Stimulated activated CD4-positive, alpha-beta T cell treated with anti-CD3 and anti-CD28 coated beads, Interleukin-12 subunit alpha, Interleukin-12 subunit beta, amount 100 ng/mL, for 4 hours (primary cell): ENCODE measurements around the gene SYCP2L.
"Not testable (repeated sequence)": the region's sequence is repeated elsewhere in the genome, so short reads cannot be mapped to it uniquely, and the experiment has no call there.

Experiments
- DNase-seq: peaks from one replicate; pipeline ENCODE4 v3.0.0-alpha.2; 2020

Gene SYCP2L

DNA sequence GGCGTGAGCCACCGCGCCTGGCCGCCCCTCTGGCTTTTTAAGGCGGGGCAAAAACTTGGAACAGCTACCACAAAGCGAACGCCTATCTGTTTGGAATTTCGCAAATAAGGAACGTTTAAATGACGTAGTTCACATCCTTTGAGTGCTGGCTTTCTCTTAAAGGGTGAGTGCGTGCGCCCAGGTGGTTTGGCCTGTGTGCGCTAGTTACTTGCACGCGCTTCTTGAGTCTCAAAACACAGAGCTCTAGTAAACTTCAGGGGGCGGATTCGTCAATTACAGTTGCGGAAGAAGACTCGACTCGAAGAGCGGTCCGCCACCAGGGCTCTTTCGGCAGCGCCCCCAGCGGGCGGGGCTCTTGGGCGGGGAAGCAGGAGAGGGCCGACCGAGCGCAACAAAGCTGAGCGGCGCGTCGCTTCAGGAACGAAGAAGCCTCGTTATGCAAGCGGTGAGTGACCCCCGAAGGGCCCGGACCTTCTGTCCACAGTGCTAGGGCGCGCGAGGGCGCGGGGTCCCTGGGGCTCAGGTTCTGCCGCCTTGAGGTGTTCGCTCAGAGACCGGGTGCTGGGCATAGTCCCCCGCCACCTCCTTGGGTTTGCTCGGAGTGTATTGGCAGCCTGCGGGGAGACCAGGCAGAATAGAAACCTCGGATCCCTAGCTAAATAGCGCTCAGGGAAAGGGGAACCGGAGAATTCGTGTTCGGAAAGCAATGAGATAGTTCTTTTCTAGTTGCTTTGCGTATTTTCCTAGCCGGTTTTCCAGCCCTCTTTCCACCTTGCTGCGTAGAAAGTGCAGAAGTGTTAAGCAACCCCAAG, at the start of gene SYCP2L:
Gene SYCP2L, plus strand, starts transcription at position 362 of the 812 bp plus-strand sequence. Its CDS starts 75 bp downstream, at position 437.
- DNase-seq = no peak

DNA sequence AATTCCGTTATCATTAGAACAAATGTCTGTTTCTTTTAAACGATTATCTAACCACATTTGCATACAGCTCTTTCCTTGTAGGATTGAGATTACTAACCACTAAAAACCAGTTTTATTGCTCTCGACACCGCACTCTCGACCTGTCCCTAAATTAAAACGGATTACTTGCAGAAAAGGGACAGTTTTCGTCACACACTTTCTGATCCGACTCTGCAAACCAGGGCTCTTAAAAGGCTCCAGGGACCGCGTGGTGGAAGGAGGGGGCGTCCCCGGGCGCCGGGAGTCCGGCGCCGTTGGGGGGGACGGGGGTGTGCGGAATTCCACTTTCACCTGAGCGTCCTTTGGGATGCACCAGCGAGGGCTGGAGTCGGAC, 49.2 kb upstream of the SYCP2L start:
- DNase-seq = no peak

DNA sequence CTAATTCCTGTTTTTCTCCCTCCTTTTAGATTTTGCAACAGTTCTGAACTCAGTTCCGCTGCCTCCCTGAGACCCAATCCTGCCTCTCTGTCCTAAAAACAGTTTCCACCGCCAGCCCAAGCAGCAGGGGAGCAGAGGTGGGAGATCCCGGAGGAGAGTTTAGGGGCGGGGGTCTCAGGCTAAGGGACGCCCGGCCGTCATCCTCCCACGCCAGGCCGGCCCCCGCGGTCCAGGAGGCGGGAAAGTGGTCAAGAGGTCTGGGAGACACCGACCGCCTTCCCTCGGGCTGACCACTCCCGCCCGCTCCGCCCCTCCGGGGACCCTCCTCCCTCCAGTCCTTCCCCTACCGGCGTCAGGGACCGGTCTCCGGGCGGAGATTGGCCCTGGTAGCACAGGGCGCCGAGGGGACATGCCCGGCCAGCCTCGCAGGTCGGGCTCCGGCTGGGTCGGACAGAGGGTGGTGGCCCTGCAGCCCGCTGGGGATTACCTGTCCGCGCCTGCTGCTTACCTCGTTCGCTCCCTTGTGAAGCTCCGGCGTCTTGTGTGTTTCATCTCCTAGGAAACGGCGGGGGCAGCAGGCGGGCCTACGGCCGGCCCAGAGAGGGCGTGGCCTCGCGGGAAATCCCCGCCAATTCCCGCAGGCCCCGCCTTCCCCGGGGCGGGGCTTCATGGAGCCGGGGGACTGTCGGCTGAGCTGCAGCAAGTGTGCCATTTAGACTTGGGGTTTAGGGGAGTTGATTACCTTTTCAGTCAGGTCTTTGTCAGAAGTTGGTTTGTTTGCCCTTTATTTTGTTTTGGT, 48.7 kb upstream of the SYCP2L start, which contains the start of gene MAK:
Gene MAK, minus strand, starts transcription at position 545 of the 799 bp plus-strand sequence. CDS start 7,891 bp downstream, outside the sequence.
- peak; percentile 80 for DNase-seq

DNA sequence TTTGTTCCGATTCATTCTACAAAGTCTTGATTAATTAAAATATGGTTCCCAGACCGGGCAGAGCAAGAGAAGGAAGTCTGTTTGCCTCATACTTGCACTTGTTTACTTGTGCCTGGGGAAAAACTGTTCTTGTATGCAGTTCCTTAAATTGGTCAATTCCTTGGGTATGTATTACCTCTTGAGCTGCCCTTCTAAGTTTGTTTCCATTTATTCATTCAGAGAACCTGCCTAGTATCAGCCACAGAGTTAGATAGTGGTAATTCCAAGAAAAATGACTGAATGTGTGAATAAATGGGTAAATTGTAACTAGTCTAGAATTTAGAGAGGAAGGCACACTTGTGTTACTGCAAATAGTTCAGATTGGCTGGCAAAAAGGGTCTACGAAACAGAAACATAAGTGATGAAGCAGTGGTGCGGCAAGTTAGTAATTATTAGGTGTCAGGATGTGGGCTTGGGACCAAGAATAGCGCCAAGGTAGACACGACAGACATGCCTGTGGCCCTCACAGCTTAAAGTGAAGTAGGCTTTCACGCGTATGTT, 48.0 kb upstream of the SYCP2L start:
- DNase-seq = no peak

DNA sequence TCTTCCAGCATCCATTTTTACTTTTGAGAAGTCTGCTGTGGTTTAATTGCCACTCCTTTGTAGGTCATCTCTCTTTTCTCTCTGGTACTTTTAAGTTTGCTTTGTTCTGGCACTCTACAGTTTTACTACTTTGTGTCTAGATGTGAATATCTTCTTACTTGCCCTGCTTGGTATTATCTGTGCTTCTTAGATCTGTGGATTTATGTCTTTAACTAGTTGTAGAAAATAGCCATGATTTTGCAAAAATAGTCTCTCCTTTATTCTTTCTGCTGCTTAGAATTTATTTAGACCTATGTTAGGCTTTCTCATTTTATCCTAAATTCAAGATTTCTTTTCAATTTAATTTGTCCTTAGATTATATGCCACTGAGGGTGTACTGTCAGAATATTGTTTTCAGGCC, 43.3 kb upstream of the SYCP2L start:
- DNase-seq = no peak

DNA sequence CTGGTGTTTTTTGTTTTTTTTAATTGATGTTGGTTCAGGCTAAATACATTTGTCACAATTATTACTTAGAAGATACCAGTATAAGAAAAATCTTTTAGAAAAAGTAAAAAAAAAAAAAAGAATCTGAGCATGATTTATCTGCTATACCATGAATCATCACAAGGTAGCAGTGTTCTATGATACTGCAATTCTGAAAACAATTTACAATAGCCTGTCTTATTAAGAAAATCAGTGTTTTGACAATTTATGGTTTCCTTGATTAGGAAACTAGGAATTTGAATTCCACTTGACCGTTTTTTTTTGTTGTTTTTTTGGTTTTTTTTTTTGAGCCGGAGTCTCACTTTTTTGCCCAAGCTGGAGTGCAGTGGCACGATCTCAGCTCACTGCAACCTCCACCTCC, 39.2 kb upstream of the SYCP2L start:
- DNase-seq = no peak

DNA sequence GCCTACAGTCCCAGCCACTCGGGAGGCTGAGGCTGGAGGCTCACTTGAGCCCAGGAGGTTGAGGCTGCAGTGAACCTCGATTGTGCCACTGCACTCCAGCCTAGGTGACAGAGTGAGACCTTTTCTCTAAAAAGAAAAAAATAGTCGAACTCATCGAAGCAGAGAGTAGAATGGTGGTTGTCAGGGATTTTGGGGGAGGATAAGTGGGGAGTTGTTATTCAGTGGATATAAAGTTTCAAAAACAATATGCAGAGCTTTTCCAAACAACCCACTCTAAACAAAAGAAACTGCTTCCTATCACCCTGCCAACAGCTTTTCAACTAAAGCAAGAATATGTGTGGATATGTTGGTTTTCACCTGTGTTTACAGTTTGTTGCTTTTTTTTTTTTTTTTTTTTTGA, 37.0 kb upstream of the SYCP2L start:
- DNase-seq = no peak

DNA sequence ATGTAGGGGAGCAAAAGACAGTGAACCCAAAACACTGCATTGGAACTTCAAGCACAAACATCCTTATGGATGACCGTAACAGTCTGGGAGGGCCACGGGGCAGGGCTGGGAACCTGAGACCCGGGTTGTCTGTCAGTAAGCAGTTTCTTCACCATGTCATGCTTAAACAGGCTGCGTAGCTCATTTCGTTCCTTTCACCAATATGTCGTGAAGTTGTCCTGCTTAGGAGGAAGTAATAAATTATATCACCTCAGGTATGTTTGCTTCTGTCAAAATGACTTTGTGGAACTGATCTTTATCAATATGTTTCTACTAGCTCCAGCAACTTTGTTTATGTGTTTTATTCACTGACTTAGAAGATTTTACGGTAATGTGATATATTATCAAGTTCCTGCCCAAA, 36.1 kb upstream of the SYCP2L start:
- DNase-seq = no peak

DNA sequence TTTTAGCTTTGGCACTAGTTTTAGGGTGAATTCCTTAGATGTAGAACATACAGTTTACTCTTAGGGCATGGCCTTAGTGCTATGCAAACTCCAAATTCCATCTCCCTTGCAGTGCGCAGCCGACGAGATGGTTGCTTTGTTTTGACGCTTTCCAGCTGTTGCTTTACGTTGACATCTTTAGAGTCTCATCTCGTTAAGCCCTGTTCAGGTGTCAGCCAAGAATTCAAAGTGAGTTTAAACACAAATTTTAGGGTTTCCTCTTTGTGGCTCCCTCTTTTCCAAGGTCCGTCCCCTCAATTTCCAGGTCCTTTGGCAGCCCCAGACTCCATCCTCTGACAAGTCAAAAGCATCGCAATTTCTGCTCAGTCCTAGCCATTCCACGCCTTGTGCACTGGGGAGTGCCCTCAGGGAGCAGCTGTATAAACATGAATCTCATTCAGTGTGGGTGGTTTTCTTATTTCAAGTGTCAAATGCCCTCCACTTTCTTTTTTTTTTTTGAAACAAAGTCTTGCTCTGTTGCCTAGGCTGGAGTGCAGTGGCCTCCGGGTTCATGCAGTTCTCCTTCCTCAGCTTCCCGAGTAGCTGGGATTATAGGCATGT, 34.4 kb upstream of the SYCP2L start:
- no peak for DNase-seq

DNA sequence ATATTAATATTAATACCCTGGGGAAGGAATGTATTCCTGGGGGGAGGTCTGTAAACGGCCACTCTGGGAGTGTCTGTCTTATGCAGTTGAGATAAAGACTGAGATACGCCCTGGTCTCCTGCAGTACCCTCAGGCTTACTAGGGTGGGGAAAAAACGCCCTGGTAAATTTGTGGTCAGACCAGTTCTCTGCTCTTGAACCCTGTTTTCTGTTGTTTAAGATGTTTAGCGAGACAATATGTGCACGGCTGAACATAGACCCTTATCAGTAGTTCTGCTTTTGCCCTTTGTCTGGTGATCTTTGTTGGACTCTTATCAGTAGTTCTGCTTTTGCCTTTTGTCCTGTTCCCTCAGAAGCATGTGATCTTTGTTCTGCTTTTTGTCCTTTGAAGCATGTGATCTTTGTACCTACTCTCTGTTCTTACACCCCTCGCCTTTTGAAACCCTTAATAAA, 33.0 kb upstream of the SYCP2L start:
- not testable (repeated sequence) for DNase-seq

DNA sequence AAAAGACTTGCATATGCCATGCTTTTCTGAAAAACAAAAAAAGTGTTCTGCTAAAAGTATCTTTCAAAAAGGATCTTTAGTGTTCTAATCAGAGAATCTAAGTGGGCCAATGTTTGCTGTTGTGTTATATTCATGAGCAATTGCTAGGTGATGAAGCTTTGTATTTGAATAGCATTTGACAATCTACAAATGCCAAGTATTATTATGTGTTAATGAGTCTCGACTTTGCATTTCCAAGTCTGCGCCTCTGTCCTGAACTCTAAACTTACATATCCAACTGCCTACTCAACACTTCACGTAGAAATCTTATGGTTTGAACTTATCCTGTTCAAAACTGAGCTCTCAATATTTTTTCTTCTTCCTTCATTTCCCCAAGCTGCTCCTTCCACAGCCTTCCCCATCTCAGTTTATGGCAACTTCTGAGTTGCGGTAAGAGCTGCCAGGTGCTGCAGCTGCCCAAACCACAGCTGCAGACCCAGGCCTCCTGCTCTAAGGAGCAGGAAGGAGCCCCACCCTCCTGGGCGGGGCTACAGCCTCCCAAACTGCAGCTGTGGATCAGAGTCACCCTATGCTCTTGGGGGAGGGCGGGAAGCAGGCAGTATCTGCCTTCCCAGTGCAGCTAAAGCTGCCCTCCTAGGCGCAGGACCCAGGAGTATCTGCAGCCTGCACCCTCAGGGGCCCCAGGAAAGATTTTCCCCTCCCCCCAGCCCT, 31.8 kb upstream of the SYCP2L start:
- no peak for DNase-seq

DNA sequence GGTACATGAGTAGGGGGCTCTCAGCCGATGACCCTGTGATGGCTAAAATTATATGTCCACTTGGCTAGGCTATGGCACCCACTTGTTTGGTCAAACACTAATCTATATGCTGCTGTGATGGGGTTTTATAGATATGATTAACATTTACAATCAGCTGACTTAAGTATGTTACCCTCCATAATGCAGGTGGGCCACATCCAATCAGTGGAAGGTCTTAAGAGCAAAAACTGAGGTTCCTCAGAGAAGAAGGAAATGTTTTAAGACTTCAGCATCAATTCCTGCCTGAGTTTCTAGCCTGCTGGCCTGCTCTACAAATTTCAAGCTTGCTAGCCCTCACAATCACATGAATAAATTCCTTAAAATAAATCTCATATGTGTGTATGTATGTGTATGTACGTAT, 29.6 kb upstream of the SYCP2L start:
- no peak for DNase-seq

DNA sequence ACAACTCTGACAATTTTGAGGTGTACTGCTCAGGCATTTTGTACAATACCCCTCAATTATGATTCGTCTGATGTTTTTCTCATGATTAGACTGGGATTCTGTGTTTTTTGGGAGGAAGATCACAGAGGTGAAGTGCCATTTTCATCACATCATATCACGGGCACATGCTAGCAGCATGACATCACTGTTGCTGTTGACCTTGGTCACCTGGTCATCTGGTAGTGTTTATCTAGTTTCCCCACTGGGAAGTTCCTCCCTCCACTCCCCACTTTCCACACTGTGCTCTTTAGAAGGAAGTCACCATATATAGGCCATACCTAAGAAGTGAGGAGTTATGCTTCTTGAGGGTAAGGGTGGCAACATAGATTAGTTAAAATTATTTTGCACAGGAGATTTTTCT, 25.8 kb upstream of the SYCP2L start:
- DNase-seq = no peak

DNA sequence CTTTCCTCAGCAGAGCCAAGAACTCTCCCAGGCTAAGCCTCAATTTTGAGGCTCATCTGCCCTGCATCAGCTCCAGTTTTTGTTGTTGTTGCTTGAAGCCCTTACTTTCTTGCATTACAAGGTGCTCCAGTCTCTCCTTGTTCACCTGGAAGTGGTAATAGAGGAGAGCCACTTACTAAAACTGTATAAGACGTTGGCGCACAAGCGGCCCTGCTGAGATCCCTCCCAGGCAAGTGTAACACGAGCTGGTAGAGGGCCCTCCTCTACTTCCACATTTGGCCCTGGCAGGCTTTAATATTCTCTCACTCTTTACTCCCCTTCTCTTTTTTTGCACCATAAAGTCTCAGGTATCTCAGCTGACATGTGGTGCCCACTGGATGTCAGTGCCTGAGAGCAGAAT, 24.5 kb upstream of the SYCP2L start:
- DNase-seq = no peak

DNA sequence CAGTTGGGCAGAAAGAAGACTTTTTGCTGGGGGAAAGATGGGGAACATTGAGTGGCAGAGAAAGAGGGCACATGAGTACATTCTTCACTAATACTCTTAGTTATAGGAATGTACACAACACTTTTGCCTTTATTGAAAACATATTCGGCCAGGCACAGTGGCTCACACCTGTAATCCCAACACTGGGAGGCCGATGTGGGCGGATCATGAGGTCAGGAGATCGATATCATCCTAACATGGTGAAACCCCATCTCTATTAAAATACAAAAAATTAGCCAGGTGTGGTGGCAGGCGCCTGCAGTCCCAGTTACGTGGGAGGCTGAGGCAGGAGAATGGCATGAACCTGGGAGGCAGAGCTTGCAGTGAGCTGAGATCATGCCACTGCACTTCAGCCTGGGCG, 23.8 kb upstream of the SYCP2L start:
- not testable (repeated sequence) for DNase-seq

DNA sequence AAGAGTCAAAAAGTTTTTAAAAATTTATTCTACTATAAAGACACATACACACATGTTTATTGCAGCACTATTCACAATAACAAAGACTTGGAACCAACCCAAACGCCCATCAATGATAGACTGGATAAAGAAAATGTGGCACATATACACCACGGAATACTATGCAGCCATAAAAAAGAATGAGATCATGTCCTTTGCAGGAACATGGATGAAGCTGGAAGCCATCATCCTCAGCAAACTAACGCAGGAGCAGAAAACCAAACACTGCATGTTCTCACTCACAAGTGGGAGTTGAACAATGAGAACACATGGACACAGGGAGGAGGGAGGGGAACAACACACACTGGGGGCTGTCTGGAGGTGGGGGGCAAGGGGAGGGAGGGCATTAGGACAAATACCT, 20.1 kb upstream of the SYCP2L start:
- not testable (repeated sequence) for DNase-seq

DNA sequence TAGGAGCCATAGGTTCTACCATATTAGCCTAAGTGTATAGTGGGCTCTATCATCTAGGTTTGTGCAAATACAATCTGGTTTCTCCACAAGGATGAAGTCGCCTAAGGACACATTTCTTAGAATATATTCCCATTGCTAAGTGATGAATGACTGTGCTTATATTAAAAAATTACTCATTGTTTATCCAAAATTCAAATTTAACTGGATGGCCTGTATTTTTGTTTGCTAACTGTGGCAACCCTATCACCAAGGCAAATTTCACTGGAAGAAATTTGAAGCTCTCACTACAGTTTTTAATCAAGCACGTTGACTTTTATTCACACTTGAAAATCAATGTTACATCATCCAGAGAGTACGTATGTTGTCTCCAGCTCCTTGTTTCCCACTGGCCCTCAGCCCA, 18.9 kb upstream of the SYCP2L start:
- no peak for DNase-seq

DNA sequence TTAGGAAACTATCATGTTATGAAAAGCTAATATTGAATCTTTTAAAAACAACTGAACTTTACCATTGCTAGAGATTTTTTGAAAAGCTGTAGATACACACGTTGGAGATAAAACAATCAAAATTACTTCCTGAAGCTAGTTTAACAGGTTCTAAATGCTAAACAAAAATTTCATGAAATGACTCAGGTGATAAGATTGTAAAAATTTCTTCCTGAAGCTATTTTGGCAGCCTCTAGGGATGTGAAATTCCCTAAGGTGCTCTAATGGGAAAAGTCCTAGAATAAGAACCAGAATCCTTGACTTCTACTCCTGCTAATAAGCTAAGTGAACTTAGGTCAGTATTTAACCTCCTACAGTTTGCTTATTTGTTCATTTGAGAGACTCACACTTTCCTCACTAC, 13.5 kb upstream of the SYCP2L start:
- DNase-seq = no peak

DNA sequence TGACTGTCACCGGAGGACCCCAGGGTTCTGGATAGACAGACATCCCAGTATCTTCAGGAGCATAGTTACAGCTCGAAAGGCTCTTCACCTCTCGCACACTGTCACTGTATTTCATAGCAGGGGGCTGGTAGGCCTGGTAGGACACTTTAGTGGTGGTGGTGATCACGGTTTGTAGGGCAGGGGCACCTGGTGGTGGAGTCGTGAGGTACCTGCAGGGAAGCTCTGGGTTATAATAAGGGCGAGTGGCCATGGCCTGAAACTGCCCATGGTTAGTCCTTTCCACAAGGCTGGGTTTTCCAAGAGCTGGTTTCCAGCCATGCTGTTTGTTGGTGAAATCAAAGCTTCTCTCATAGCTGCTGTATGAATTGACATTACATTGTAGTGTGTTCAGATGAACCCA, 12.6 kb upstream of the SYCP2L start:
- DNase-seq = no peak

DNA sequence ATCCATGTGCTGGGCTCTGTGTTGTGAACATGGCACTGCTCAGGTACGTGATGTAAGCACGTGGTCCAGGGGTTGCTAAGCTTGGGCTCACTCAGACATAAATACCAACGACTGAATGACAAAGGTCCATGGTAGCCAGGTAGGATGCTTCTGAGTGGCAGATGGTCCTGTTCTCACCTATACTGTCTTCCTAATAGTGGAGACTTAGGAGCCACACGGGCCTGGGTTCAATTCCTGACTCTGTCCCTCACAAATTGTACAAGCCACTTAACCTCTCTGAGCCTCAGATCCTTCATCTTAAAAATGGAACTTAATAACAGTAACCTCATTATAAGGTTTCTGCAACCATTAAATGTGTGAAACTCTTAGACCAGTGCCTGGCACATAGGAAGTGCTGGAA, 11.8 kb upstream of the SYCP2L start:
- no peak for DNase-seq

DNA sequence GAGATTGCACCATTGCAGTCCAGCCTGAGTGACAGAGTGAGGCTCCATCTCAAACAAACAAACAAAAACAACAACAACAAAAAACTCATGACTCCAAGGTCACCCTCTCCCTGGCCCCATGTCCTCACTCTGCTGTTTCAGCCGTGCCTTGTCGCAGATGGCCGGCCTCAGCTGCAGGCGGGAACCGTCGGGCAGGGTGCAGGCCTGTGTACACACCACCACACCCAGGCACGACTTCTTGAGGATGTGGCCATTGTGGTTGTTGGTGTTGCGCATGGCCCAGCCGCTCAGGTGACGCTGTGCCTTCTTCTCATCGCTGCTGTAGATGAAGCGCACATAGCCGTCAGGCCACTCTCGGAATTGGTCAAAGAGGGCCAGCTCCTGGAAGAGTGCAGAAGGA, 9.8 kb upstream of the SYCP2L start:
- DNase-seq = no peak

DNA sequence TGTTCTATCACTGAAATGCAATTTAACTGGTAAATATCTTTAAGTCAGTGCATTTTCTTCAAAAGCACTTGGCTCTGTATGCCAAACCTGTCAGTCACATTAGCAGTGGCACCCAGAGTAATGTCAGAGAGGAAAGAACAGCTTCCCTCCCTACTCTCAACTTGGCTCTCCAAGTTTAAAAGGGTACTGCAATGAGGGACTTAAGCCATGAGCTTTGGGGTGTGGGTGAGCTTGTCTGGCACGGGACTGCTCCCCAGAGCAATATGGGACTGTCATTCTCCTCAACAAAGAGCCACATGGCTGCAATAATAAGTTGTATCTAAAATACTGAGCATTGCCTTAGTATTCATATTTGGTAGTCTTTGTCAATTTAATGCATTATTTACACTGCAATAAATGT, 9.0 kb upstream of the SYCP2L start:
- no peak for DNase-seq

DNA sequence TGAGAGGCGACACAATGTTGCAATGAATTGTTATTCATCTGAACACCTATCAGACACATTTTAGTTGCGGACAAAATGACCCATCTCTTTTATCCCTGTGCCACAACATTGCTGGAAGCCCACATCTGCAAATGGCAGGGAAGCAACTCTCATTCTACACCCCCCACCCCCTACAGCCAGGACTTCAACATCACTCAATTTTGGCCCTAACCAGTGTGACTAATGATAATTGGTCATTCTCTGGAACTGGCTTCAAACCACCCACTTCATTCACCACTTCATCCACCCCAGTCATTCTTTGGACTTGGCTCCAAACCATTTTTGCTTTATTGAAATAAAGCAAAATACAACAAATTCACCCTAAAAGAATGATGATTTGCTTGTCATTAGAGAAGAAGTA, 6.5 kb upstream of the SYCP2L start:
- no peak for DNase-seq
